ENCODE measurements around the gene AMDHD2.

DNA sequence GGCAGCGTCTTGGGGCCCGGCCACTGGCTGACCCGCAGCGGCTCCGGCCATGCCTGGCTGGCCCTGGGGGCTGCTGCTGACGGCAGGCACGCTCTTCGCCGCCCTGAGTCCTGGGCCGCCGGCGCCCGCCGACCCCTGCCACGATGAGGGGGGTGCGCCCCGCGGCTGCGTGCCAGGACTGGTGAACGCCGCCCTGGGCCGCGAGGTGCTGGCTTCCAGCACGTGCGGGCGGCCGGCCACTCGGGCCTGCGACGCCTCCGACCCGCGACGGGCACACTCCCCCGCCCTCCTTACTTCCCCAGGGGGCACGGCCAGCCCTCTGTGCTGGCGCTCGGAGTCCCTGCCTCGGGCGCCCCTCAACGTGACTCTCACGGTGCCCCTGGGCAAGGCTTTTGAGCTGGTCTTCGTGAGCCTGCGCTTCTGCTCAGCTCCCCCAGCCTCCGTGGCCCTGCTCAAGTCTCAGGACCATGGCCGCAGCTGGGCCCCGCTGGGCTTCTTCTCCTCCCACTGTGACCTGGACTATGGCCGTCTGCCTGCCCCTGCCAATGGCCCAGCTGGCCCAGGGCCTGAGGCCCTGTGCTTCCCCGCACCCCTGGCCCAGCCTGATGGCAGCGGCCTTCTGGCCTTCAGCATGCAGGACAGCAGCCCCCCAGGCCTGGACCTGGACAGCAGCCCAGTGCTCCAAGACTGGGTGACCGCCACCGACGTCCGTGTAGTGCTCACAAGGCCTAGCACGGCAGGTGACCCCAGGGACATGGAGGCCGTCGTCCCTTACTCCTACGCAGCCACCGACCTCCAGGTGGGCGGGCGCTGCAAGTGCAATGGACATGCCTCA, 48.3 kb upstream of the AMDHD2 start:
- TF ChIP-seq, protein P1, sequence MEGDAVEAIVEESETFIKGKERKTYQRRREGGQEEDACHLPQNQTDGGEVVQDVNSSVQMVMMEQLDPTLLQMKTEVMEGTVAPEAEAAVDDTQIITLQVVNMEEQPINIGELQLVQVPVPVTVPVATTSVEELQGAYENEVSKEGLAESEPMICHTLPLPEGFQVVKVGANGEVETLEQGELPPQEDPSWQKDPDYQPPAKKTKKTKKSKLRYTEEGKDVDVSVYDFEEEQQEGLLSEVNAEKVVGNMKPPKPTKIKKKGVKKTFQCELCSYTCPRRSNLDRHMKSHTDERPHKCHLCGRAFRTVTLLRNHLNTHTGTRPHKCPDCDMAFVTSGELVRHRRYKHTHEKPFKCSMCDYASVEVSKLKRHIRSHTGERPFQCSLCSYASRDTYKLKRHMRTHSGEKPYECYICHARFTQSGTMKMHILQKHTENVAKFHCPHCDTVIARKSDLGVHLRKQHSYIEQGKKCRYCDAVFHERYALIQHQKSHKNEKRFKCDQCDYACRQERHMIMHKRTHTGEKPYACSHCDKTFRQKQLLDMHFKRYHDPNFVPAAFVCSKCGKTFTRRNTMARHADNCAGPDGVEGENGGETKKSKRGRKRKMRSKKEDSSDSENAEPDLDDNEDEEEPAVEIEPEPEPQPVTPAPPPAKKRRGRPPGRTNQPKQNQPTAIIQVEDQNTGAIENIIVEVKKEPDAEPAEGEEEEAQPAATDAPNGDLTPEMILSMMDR (IDR thresholded peaks at IDR 0.05) = no peak
- TF ChIP-seq POLR2A (IDR thresholded peaks at IDR 0.05) = no peak

Measured in breast epithelium (tissue), 3 donors.